GM10266 (cell line): Measurements from ENCODE around the gene DDX52.
A peak's percentile ranks its signal among the peaks of the same experiment; 100 is the strongest.
"Not testable (repeated sequence)": the region's sequence is repeated elsewhere in the genome, so short reads cannot be mapped to it uniquely, and the experiment has no call there.

Experiments used
- DNase-seq: peaks from one replicate; pipeline ENCODE4 v3.0.0; 2012; ENCODE audit errors: extremely low spot score
- TF ChIP-seq, protein P1 (sequence below): IDR thresholded peaks from 2 replicates; pipeline ENCODE4 v1.5.1; 2012; ENCODE audit warnings: mild to moderate bottlenecking, low read depth; ENCODE audit not compliant: control insufficient read depth, insufficient read depth; ENCODE audit errors: missing control alignments

DDX52 gene

GRCh38 chr17:37640015-37640414, 3.2 kb downstream of the DDX52 start:
- TF ChIP-seq, protein P1, sequence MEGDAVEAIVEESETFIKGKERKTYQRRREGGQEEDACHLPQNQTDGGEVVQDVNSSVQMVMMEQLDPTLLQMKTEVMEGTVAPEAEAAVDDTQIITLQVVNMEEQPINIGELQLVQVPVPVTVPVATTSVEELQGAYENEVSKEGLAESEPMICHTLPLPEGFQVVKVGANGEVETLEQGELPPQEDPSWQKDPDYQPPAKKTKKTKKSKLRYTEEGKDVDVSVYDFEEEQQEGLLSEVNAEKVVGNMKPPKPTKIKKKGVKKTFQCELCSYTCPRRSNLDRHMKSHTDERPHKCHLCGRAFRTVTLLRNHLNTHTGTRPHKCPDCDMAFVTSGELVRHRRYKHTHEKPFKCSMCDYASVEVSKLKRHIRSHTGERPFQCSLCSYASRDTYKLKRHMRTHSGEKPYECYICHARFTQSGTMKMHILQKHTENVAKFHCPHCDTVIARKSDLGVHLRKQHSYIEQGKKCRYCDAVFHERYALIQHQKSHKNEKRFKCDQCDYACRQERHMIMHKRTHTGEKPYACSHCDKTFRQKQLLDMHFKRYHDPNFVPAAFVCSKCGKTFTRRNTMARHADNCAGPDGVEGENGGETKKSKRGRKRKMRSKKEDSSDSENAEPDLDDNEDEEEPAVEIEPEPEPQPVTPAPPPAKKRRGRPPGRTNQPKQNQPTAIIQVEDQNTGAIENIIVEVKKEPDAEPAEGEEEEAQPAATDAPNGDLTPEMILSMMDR, result no peak
- no peak for DNase-seq

DNA sequence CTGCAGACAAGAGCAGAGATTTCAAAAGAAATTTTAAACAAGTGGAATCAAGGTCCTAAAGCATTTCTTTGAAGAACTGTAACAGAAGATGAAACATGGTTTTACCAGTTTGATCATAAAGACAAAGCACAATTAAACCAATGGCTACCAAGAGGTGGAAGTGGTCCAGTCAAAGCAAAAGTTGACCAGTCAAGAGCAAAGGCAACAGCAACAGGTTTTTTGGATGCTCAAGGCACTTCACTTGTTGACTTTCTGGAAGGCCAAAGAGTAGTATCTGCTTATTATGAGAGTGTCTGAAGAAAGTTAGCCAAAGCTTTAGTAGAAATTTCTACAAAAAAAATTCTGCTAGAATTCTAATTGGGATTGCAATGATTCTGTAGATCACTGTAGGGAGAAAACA, 5.3 kb downstream of the DDX52 start:
- no peak for DNase-seq
- TF ChIP-seq, protein P1, result no peak

DNA sequence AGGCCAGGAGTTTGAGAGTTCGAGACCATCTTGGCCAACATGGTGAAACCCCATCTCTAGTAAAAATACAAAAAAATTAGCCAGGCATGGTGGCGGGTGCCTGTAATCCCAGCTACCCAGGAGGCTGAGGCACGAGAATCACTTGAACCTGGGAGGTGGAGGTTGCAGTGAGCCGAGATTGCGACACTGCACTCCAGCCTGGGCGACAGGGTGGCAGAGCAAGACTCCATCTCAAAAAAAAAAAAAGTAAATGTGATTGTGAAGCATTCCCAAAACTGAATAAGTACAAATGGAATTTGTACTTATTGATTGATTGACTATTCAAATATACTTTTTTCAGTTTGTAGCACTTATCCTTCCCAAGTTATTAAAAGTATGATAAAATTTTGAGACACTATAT, 26.8 kb downstream of the DDX52 start:
- not testable (repeated sequence) for DNase-seq

GRCh38 chr17:37614823-37615222, 28.4 kb downstream of the DDX52 start:
- DNase-seq, result no peak
- TF ChIP-seq, protein P1, result no peak

GRCh38 chr17:37614391-37614790, 28.9 kb downstream of the DDX52 start:
- no peak for DNase-seq

GRCh38 chr17:37610971-37611370, 32.3 kb downstream of the DDX52 start:
- no peak for DNase-seq
- TF ChIP-seq, protein P1, result no peak

More at GRCh38 chr17:37614391-37614790, 28.9 kb downstream of the DDX52 start:
- TF ChIP-seq, protein P1, result no peak

DNA sequence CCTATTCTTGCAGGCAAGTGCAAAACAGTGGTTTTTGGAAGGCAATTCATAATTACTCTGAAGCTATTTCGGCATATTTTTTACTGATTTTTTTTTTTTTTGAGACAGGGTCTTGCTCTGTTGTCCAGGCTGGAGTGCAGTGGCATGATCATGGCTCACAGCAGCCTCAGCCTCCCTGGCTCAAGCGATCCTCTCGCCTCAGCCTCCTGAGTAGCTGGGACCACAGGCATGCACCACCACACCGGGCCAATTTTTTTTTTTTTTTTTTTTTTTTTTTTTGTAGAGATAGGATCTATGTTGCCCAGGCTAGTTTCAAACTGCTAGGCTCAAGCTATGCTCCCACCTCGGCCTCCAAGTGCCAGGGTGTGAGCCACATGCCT, 33.2 kb downstream of the DDX52 start:
- DNase-seq, result not testable (repeated sequence)

GRCh38 chr17:37609170-37610040, 33.8 kb downstream of the DDX52 start, which contains the start of gene SYNRG:
SYNRG (minus strand) TSS chr17:37609418; CDS start chr17:37609355, 63 bp downstream.
- peak; percentile 99 for DNase-seq
- TF ChIP-seq, protein P1, result peak; percentile 42
